Endothelial cell of umbilical vein (primary cell): Measurements from ENCODE around the gene TSPAN4.

ENCODE experiments used
- POLR2A ChIP-seq: IDR thresholded peaks from 2 replicates; pipeline ENCODE4 v1.6.1; 2012; ENCODE audit warnings: low read depth, mild to moderate bottlenecking, control low read depth, low read length
- TF ChIP-seq, protein P1 (sequence below): IDR thresholded peaks from 2 replicates; pipeline ENCODE4 v1.6.1; 2011; ENCODE audit not compliant: insufficient read depth, insufficient read length

DNA sequence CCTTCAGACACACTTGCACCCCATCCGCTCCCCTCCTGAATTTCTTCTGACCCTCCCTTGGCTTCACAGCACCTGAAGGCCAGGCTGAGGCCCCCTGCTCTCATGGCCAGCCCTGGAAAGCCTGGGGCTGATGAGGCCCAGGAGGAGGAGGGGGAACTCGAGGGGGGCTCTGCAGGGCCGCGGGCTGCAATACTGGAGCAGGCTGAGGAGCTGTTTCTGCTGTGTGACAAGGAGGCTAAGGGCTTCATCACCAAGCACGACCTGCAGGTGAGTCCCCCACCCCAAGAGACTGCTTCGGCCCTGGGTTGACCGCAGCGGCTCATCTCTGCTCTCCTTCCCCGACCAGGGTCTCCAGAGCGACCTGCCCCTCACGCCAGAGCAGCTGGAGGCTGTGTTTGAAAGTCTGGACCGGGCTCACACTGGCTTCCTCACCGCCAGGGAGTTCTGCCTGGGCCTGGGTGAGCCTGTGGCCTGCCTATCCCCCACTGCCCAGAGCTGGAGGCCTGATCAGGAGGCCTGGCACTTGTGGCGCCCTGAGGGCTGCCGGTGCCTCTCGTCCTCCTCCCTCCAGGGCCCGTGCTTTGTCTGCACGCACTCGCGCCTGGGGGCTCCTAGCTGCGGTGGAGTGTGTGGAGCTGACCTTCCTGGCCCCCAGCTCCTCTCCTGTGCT, 14.0 kb upstream of the TSPAN4 start:
- TF ChIP-seq, protein P1, sequence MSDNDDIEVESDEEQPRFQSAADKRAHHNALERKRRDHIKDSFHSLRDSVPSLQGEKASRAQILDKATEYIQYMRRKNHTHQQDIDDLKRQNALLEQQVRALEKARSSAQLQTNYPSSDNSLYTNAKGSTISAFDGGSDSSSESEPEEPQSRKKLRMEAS: no peak
- TF ChIP-seq POLR2A: no peak
